OCI-M2 (cell line): ENCODE results near the gene CSE1L.
A peak's percentile ranks its signal among the peaks of the same experiment; 100 is the strongest.
"Not testable (repeated sequence)": the region's sequence is repeated elsewhere in the genome, so short reads cannot be mapped to it uniquely, and the experiment has no call there.

Experiments
- DNase-seq: peaks from one replicate; lab custom pipeline; 2025; ENCODE audit not compliant: unreplicated experiment; lab: John Stamatoyannopoulos, UW

The CSE1L gene

GRCh38 chr20:49046087-49046900, at the start of gene CSE1L:
TSS of gene CSE1L (plus strand) at chr20:49046312. CDS start at chr20:49058464, 12,152 bp downstream.
- peak; percentile 93 for DNase-seq

- DNase-seq: no peak
Measured at GRCh38 chr20:48999890-49000870, 45.9 kb upstream of the CSE1L start.

- DNase-seq: no peak
Measured at GRCh38 chr20:49001741-49002140, 44.4 kb upstream of the CSE1L start.

DNA sequence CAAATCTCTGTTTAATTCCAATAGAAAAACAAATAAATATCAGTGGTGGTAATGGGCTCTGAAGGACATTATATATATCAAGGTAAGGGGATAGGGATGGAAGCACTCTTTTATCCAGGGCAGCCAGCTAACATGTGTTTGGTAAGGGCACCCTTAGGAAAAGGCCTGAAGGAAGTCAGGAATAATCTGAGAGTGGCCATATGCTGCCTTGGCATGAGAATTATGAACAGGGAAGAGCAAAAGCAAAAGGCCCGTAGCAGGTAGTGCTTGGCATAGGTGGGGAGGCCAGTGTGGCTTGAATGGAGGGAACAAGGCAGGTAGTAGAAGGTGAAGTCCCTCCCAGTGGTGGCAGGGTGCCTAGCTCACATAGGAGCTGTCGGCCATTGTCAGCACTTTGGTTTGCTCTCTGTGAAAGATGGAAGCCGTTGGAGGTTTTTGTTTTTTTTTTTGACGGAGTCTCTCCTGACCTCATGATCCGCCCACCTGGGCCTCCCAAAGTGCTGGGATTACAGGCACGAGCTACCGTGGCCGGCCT, 39.6 kb upstream of the CSE1L start:
- no peak for DNase-seq

GRCh38 chr20:49009899-49010631, 36.0 kb upstream of the CSE1L start:
- no peak for DNase-seq

DNA sequence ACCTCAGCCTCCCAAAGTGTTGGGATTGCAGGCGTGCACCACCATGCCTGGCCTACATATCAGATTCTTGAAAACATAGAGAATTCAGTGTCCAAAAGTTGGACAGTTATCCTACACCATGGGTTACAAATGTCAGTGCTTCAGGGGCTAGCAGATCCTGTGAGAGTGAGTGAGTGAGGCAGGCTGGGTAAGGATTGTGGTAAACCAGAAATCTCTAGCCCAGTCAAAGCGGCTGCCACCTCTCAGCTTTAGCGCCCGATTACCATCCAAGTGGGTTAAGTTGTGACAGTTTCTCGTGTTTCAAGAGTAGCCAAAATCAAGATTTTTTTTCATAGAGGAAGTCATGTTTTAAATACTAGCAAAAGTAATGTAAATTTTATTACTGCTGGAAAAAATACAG, 21.9 kb upstream of the CSE1L start:
- no peak for DNase-seq

- DNase-seq: not testable (repeated sequence)
Measured at GRCh38 chr20:49028177-49028576, 17.9 kb upstream of the CSE1L start.

- no peak for DNase-seq
Measured at GRCh38 chr20:49028684-49029083, 17.4 kb upstream of the CSE1L start.

- no peak for DNase-seq
Measured at GRCh38 chr20:49029203-49029602, 16.9 kb upstream of the CSE1L start.

GRCh38 chr20:49030954-49031619, 15.0 kb upstream of the CSE1L start:
- DNase-seq: no peak

- DNase-seq: no peak
Measured at GRCh38 chr20:49032455-49032854, 13.7 kb upstream of the CSE1L start.

- DNase-seq: no peak
Measured at GRCh38 chr20:49034070-49034732, 11.9 kb upstream of the CSE1L start.

DNA sequence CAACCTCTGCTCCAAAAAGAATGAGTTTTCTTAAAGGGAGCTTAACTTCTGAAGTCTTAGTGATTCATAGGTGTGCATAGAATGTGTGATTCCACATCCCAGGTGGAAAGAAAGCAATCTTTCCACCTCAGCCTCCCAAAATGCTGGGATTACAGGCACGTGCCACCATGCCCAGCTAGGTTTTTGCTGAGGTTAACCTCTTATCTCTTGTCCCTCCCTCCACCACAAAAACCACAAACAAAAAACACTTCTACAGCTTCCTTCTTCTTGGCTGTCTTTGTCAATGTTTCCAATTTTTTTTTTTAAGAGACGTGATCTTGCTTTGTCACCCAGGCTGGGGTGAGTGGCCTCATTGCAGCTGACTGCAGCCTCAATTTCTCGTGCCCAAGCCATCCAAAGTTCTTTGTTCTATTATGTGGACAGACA, 8.1 kb upstream of the CSE1L start:
- DNase-seq: no peak

DNA sequence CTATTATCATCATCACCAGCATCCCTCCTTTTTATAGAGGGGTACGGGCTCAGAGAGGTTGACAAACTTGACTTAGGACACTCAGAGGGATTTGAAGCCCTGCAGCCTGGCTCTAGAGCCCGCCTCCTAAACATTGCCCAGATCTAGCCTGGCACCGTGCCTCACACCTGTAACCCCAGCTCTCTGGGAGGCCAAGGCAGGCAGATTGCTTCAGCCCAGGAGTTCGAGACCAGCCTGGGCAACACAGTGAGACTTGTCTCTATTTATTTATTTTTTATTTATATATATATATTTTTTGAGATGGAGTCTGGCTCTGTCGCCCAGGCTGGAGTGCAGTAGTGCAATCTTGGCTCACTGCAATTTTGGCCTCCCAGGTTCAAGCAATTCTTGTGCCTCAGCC, 6.3 kb upstream of the CSE1L start:
- DNase-seq: no peak

DNA sequence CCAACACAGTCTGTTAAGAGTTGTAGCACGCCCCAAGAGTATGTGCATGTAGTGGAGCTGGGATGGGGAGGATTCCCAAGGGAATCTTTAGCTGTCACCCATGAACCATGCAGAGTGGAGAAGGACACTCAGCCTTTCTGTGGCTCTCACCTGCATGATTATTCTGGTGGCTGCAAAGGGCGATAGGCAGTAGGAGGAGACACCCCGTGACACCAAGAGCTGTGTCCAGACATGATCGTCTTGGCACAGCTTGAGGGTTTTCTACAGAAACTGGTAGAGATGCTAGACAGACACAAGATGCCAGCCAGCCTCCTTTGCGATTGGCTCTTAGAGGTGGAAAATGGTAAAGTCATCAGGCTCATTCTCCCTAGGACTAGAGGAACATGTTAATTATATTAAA, 3.1 kb upstream of the CSE1L start:
- no peak for DNase-seq

- no peak for DNase-seq
Measured at GRCh38 chr20:49045440-49046086, 549 bp upstream of the CSE1L start.

GRCh38 chr20:49052334-49052733, 6.2 kb downstream of the CSE1L start:
- no peak for DNase-seq

- DNase-seq: no peak
Measured at GRCh38 chr20:49054056-49054643, 8.0 kb downstream of the CSE1L start.

DNA sequence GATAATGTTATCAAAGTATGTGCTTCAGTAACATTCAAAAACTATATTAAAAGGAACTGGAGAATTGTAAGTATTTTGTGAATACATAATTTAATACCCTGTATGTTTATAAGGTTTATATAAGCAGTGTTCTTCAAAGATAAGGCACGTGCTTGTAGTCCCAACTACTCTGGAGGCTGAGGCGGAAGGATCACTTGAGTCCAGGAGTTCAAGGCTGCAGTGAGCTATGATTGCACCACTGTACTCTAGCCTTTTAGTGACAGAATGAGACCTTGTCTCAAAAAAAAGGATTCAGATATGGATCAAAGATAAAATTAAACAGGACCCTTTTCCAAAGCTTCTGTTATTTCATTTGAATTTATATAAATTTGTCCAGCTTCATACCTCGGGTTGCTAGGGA, 17.2 kb downstream of the CSE1L start:
- DNase-seq: no peak
